Mammary epithelial cell (primary cell): ENCODE measurements around the gene EIF4EBP2.

Source experiments
- EZH2 ChIP-seq: IDR thresholded peaks from 2 replicates; pipeline ENCODE4 v1.6.1; 2012; ENCODE audit warnings: low read length, inconsistent platforms, borderline replicate concordance
- TF ChIP-seq, protein P1 (sequence below), 2 donors: IDR thresholded peaks in 1 of 2; conservative IDR thresholded peaks in 1 of 2; 2 replicates each; pipeline ENCODE4 v1.5.1; 2011 to 2012; ENCODE audit warnings: inconsistent platforms in 2 of 2, low read length in 2 of 2, mild to moderate bottlenecking in 2 of 2, control low read depth in 1 of 2, low read depth in 1 of 2; ENCODE audit not compliant: insufficient read depth in 1 of 2; ENCODE audit errors: extremely low read depth in 1 of 2

DNA sequence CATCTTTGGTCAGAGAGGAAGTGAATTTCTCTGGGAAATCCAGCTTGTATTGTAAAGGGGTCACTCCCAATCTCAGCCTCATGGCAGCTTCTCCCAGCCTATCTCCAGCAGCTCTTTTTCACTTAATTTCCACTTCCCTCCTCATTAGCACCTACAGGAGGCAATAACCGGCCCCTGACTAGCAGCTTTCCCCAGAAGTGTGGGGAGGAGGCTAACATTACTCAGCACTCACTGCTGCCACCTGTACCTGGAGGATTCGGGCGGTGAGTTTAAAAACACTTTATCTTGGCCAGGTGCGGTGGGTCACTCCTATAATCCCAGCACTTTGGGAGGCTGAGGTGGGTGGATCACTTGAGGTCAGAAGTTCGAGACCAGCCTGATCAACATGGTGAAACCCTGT is 33.8 kb downstream of the EIF4EBP2 start:
- TF ChIP-seq, protein P1, sequence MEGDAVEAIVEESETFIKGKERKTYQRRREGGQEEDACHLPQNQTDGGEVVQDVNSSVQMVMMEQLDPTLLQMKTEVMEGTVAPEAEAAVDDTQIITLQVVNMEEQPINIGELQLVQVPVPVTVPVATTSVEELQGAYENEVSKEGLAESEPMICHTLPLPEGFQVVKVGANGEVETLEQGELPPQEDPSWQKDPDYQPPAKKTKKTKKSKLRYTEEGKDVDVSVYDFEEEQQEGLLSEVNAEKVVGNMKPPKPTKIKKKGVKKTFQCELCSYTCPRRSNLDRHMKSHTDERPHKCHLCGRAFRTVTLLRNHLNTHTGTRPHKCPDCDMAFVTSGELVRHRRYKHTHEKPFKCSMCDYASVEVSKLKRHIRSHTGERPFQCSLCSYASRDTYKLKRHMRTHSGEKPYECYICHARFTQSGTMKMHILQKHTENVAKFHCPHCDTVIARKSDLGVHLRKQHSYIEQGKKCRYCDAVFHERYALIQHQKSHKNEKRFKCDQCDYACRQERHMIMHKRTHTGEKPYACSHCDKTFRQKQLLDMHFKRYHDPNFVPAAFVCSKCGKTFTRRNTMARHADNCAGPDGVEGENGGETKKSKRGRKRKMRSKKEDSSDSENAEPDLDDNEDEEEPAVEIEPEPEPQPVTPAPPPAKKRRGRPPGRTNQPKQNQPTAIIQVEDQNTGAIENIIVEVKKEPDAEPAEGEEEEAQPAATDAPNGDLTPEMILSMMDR (conservative IDR thresholded peaks at IDR 0.05 in 1 of 2, IDR thresholded peaks at IDR 0.05 in 1 of 2; ENCODE audit: extremely low read depth in 1 of 2, insufficient read depth in 1 of 2, low read depth in 1 of 2, low read length in 2 of 2) = no peak
- TF ChIP-seq EZH2 = no peak
